Stomach (tissue), 4 donors: ENCODE results near the gene MYL5.

Experiments
- CTCF ChIP-seq, 7 experiments: fragments of 450-650 bp in 4 of 7; fragments of 200-600 bp in 3 of 7; sonication (generic) in 3 of 7; IDR thresholded peaks; one replicate each; pipeline ENCODE4 v1.5.1; 2016 to 2019; ENCODE audit warnings: antibody characterized with exemption in 7 of 7, control low read depth in 2 of 7, mild to moderate bottlenecking in 1 of 7
- POLR2A ChIP-seq, 4 donors: fragments of 450-650 bp; IDR thresholded peaks; one replicate each; pipeline ENCODE4 v1.6.1; 2016; ENCODE audit warnings: antibody characterized with exemption in 4 of 4, control low read depth in 2 of 4, mild to moderate bottlenecking in 1 of 4, moderate library complexity in 1 of 4
- POLR2AphosphoS5 ChIP-seq, 3 donors: sonication (generic); formaldehyde crosslinking; IDR thresholded peaks; one replicate each; pipeline ENCODE4 v1.6.1; 2016; ENCODE audit warnings: antibody characterized with exemption in 3 of 3

DNA sequence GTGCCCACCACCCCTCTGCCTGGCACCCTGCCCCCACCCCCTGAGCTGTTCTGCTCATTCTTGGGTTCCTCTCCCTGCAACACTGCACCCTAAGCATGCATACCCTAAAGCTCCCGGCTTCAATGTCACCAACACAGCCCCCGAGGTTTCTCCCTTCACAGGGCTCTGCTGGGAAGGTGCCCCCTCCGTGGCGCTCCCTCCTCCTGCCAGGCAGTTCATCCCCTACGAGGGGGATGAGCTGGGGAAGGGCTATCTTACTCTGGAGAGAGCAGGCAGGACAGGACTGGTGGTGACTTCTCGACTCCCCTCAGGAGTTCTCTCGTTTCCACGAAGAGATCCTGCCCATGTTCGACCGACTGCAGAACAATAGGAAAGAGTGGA is 6.8 kb upstream of the MYL5 start:
- no peak for TF ChIP-seq CTCF (IDR thresholded peaks at IDR 0.05)
- no peak for TF ChIP-seq POLR2AphosphoS5 (IDR thresholded peaks at IDR 0.05)
- no peak for TF ChIP-seq POLR2A (IDR thresholded peaks at IDR 0.05)
